ENCODE results near the gene TMEM9.

- TF ChIP-seq CTCF (IDR thresholded peaks at IDR 0.05; ENCODE audit: control extremely low read depth in 1 of 3, insufficient read depth in 1 of 3, low read depth in 1 of 3, low read length in 3 of 3) = no peak
- TF ChIP-seq SIN3A (conservative IDR thresholded peaks at IDR 0.05 in 1 of 2, IDR thresholded peaks at IDR 0.05 in 1 of 2; ENCODE audit: low read depth in 1 of 2, low read length in 2 of 2) = no peak
- TF ChIP-seq RBBP5 (IDR thresholded peaks at IDR 0.05; ENCODE audit: borderline replicate concordance, low read depth, low read length) = no peak
- TF ChIP-seq ATF3 (IDR thresholded peaks at IDR 0.05; ENCODE audit: insufficient read depth, low read depth, low read length) = no peak
- no peak for TF ChIP-seq EZH2 (IDR thresholded peaks at IDR 0.05; ENCODE audit: low read depth, low read length, severe bottlenecking)
- TF ChIP-seq SIX5 (IDR thresholded peaks at IDR 0.05; ENCODE audit: low read depth, low read length) = no peak
Observed at GRCh38 chr1:201185527-201186128, 31.4 kb upstream of the TMEM9 start.
